SKM-1 treated with dmso at 0.1 percent for 144 hours (cell line): ENCODE measurements around the gene KIFC3.
"Not testable (repeated sequence)": the region's sequence is repeated elsewhere in the genome, so short reads cannot be mapped to it uniquely, and the experiment has no call there.

Source experiments
- DNase-seq: peaks from one replicate; lab custom pipeline; 2025; ENCODE audit not compliant: unreplicated experiment; lab: John Stamatoyannopoulos, UW

KIFC3 gene

GRCh38 chr16:57743458-57743857 lies 58.8 kb downstream of the KIFC3 start:
- DNase-seq = no peak

- DNase-seq = no peak
Measured at GRCh38 chr16:57742543-57742942, 59.7 kb downstream of the KIFC3 start.

- no peak for DNase-seq
Measured at GRCh38 chr16:57741660-57742191, 60.6 kb downstream of the KIFC3 start.

- no peak for DNase-seq
Measured at GRCh38 chr16:57740423-57741071, 61.7 kb downstream of the KIFC3 start.

- DNase-seq = no peak
Measured at GRCh38 chr16:57739756-57740422, 62.4 kb downstream of the KIFC3 start.

- no peak for DNase-seq
Measured at GRCh38 chr16:57738844-57739243, 63.4 kb downstream of the KIFC3 start.

- no peak for DNase-seq
Measured at GRCh38 chr16:57736419-57737351, 65.6 kb downstream of the KIFC3 start.

- no peak for DNase-seq
Measured at GRCh38 chr16:57735755-57736418, 66.4 kb downstream of the KIFC3 start, which contains the start of gene KATNB1. Gene KATNB1, plus strand, starts transcription at chr16:57735770. Its CDS starts 1,474 bp downstream, at chr16:57737244.

- peak; percentile 100 for DNase-seq
Measured at GRCh38 chr16:57734925-57735754, 67.2 kb downstream of the KIFC3 start.

- DNase-seq = no peak
Measured at GRCh38 chr16:57734308-57734924, 67.9 kb downstream of the KIFC3 start.

GRCh38 chr16:57732714-57733113 lies 69.6 kb downstream of the KIFC3 start:
- no peak for DNase-seq

- DNase-seq = no peak
Measured at GRCh38 chr16:57732037-57732436, 70.3 kb downstream of the KIFC3 start.

GRCh38 chr16:57730771-57731730 lies 71.2 kb downstream of the KIFC3 start:
- no peak for DNase-seq

GRCh38 chr16:57729852-57730251 lies 72.4 kb downstream of the KIFC3 start:
- not testable (repeated sequence) for DNase-seq

GRCh38 chr16:57729182-57729484 lies 73.2 kb downstream of the KIFC3 start:
- DNase-seq = no peak

GRCh38 chr16:57728336-57729181 lies 73.7 kb downstream of the KIFC3 start:
- DNase-seq = no peak

GRCh38 chr16:57727610-57728009 lies 74.7 kb downstream of the KIFC3 start:
- DNase-seq = no peak
